ENCODE measurements around the gene PSMB8.

DNA sequence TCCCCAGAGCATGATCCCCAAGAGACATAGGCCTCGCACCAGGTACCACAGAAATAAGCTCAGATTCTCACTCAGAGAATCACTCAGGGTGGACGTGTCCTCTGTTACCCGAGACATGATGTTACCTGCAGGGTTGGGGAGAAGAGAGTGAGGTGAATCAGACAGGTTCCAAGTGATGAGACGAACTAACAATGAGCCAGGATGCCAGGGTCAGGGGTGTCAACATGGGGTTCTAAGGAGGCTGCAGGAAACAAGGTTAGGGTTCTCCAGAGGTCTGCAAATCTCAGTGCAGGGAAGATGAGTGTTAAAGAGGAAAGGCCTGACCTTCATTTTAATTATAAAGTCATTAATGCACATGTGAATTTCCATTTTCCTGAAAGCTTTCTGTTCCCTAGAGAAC is 7.2 kb upstream of the PSMB8 start:
- TF ChIP-seq GATA3 (IDR thresholded peaks at IDR 0.05; ENCODE audit: low read depth, low read length) (no peak), GATA2 (IDR thresholded peaks at IDR 0.05; ENCODE audit: low read depth, low read length) (no peak)

Measured in SH-SY5Y (cell line).